DND-41 (cell line): ENCODE measurements around the gene RAB5A.

Source experiments
- ATAC-seq: fragments of 200-7000 bp; cut with Tn5 transposase; 3 replicates; pipeline ENCODE4 v1.9.1; 2021; ENCODE audit warnings: low read depth; ENCODE audit not compliant: insufficient read depth
- DNase-seq: peaks from one replicate; pipeline ENCODE4 v3.0.0-alpha.2; 2020
- H2AFZ ChIP-seq: 2 replicates; pipeline ENCODE4 v1.6.0; 2012; ENCODE audit warnings: low read depth, low read length
- H3K27ac ChIP-seq: 2 replicates; pipeline ENCODE4 v1.5.1; 2012; ENCODE audit warnings: low read length, inconsistent platforms
- H3K27me3 ChIP-seq: fragments of 200-600 bp; sonication (generic); 2 replicates; pipeline ENCODE4 v1.6.0; 2012; ENCODE audit warnings: low read length, mild to moderate bottlenecking, inconsistent platforms; ENCODE audit not compliant: insufficient read depth, poor library complexity
- H3K36me3 ChIP-seq: 2 replicates; pipeline ENCODE4 v1.5.1; 2012; ENCODE audit warnings: low read length, inconsistent platforms; ENCODE audit not compliant: insufficient read depth
- H3K4me1 ChIP-seq: 2 replicates; pipeline ENCODE4 v1.5.1; 2012; ENCODE audit warnings: mild to moderate bottlenecking, low read length; ENCODE audit not compliant: insufficient read depth
- H3K4me2 ChIP-seq: 2 replicates; pipeline ENCODE4 v1.6.0; 2012; ENCODE audit warnings: mild to moderate bottlenecking, moderate library complexity, low read length, inconsistent platforms; ENCODE audit not compliant: insufficient read depth
- H3K4me3 ChIP-seq, 2 experiments: fragments of 200-600 bp in 1 of 2; shearing (Covaris generic) in 1 of 2; 2 replicates each; pipeline ENCODE4 v1.5.1; 2012 to 2016; ENCODE audit warnings: inconsistent platforms in 2 of 2, low read length in 2 of 2, mild to moderate bottlenecking in 2 of 2, low read depth in 1 of 2, moderate library complexity in 1 of 2
- H3K79me2 ChIP-seq: 2 replicates; pipeline ENCODE4 v1.6.0; 2012; ENCODE audit warnings: low read length, inconsistent platforms; ENCODE audit not compliant: insufficient read depth
- H3K9ac ChIP-seq: 2 replicates; pipeline ENCODE4 v1.6.0; 2012; ENCODE audit warnings: low read depth, mild to moderate bottlenecking, inconsistent platforms, low read length, moderate library complexity
- H3K9me3 ChIP-seq: 2 replicates; pipeline ENCODE4 v1.5.1; 2012; ENCODE audit warnings: low read length, moderate library complexity, mild to moderate bottlenecking, inconsistent platforms; ENCODE audit not compliant: insufficient read depth, severe bottlenecking
- H4K20me1 ChIP-seq: 2 replicates; pipeline ENCODE4 v1.6.0; 2012; ENCODE audit warnings: low read length; ENCODE audit not compliant: insufficient read depth
- CTCF ChIP-seq: IDR thresholded peaks from 2 replicates; pipeline ENCODE4 v1.5.1; 2012; ENCODE audit warnings: borderline replicate concordance, low read length, moderate library complexity, mild to moderate bottlenecking; ENCODE audit not compliant: poor library complexity, severe bottlenecking; ENCODE audit errors: extremely low read depth
- EZH2 ChIP-seq: IDR thresholded peaks from 3 replicates; pipeline ENCODE4 v1.6.1; 2012; ENCODE audit warnings: borderline replicate concordance, low read depth, mild to moderate bottlenecking, moderate library complexity, low read length, inconsistent platforms; ENCODE audit not compliant: severe bottlenecking

RAB5A gene

GRCh38 chr3:19945969-19946831 lies 697 bp upstream of the RAB5A start:
- Histone ChIP-seq H2AFZ (peak overlapping the region; percentile 89), H4K20me1 (peaks cover 22% of the 10 kb centered on the region; the same call in 1 of the 2 replicates), H3K9me3 (no peaks in the 10 kb centered on the region), H3K36me3 (peaks cover 12% of the 10 kb centered on the region), H3K4me3 (peak overlapping the region; percentile 37 to 99), H3K79me2 (peaks cover 45% of the 10 kb centered on the region), H3K27ac (peak overlapping the region; percentile 82), H3K4me2 (peak overlapping the region; percentile 83), H3K27me3 (no peaks in the 10 kb centered on the region), H3K4me1 (peaks cover 39% of the 10 kb centered on the region), H3K9ac (peak overlapping the region; percentile 86)
- ATAC-seq (peak; percentile 11), DNase-seq (peak; percentile 12)
- no peak for TF ChIP-seq CTCF
- no peak for TF ChIP-seq EZH2

GRCh38 chr3:19947549-19948225 lies 790 bp downstream of the RAB5A start:
- DNase-seq (peak; percentile 44), ATAC-seq (peak; percentile 28)
- no peaks in the 10 kb centered on the region for H3K9me3 ChIP-seq
- peaks cover 27% of the 10 kb centered on the region for H3K36me3 ChIP-seq
- peak overlapping the region; percentile 83 for H3K4me2 ChIP-seq
- TF ChIP-seq CTCF, result no peak
- TF ChIP-seq EZH2, result no peak
- peaks cover 48% of the 10 kb centered on the region for H3K4me1 ChIP-seq
- no peaks in the 10 kb centered on the region for H3K27me3 ChIP-seq
- peak overlapping the region; percentile 81 for H2AFZ ChIP-seq
- peaks cover 60% of the 10 kb centered on the region for H3K79me2 ChIP-seq
- peaks cover 28% of the 10 kb centered on the region; the same call in 1 of the 2 replicates for H4K20me1 ChIP-seq
- peak overlapping the region; percentile 86 for H3K9ac ChIP-seq
- peak overlapping the region; percentile 82 for H3K27ac ChIP-seq
- H3K4me3 ChIP-seq, result peak overlapping the region; percentile 90 to 99

- no peak for TF ChIP-seq EZH2
- TF ChIP-seq CTCF, result no peak
- Histone ChIP-seq H4K20me1 (peaks cover 28% of the 10 kb centered on the region; the same call in 1 of the 2 replicates), H3K27me3 (no peaks in the 10 kb centered on the region)
Measured at GRCh38 chr3:19948226-19948591, 1.3 kb downstream of the RAB5A start.

More at GRCh38 chr3:19948226-19948591, 1.3 kb downstream of the RAB5A start:
- Histone ChIP-seq H3K4me2 (peak overlapping the region; percentile 83), H3K4me1 (peaks cover 48% of the 10 kb centered on the region), H2AFZ (peak overlapping the region; percentile 81), H3K79me2 (peaks cover 65% of the 10 kb centered on the region), H3K36me3 (peaks cover 32% of the 10 kb centered on the region), H3K4me3 (peak overlapping the region; percentile 90 to 99), H3K9ac (peak overlapping the region; percentile 86), H3K27ac (peak overlapping the region; percentile 82), H3K9me3 (no peaks in the 10 kb centered on the region)
- no peak for DNase-seq
- ATAC-seq, result no peak
